Suppressor macrophage (primary cell): ENCODE results near the gene HNRNPAB.
A peak's percentile ranks its signal among the peaks of the same experiment; 100 is the strongest.
"Not testable (repeated sequence)": the region's sequence is repeated elsewhere in the genome, so short reads cannot be mapped to it uniquely, and the experiment has no call there.

ENCODE experiments used
- DNase-seq, 4 experiments: peaks; one replicate each; pipeline ENCODE4 v3.0.0-alpha.2; 2020 to 2022

Gene HNRNPAB

GRCh38 chr5:178212241-178213002 is 8.1 kb downstream of the HNRNPAB start:
- DNase-seq = no peak

GRCh38 chr5:178213003-178213461 is 8.7 kb downstream of the HNRNPAB start:
- DNase-seq = no peak

GRCh38 chr5:178213748-178214151 is 9.4 kb downstream of the HNRNPAB start:
- no peak for DNase-seq

- no peak for DNase-seq
Observed at GRCh38 chr5:178214160-178214803, 9.9 kb downstream of the HNRNPAB start.

- DNase-seq = peak in 1 of 4 experiments; percentile 30
Observed at GRCh38 chr5:178215280-178216002, 11.1 kb downstream of the HNRNPAB start.

GRCh38 chr5:178216088-178216534 is 11.8 kb downstream of the HNRNPAB start:
- DNase-seq = no peak

- no peak for DNase-seq
Observed at GRCh38 chr5:178216779-178217178, 12.4 kb downstream of the HNRNPAB start.

GRCh38 chr5:178218237-178218776 is 14.0 kb downstream of the HNRNPAB start:
- no peak for DNase-seq

GRCh38 chr5:178218827-178219226 is 14.5 kb downstream of the HNRNPAB start:
- no peak for DNase-seq

GRCh38 chr5:178221282-178221681 is 16.9 kb downstream of the HNRNPAB start:
- peak; percentile 66 to 86 (median 74) for DNase-seq

GRCh38 chr5:178221853-178222252 is 17.5 kb downstream of the HNRNPAB start:
- no peak for DNase-seq

GRCh38 chr5:178222292-178222691 is 18.0 kb downstream of the HNRNPAB start:
- no peak for DNase-seq

- no peak for DNase-seq
Observed at GRCh38 chr5:178223196-178223773, 19.0 kb downstream of the HNRNPAB start.

GRCh38 chr5:178223828-178224335 is 19.5 kb downstream of the HNRNPAB start:
- DNase-seq = no peak

- no peak for DNase-seq
Observed at GRCh38 chr5:178224403-178224802, 20.1 kb downstream of the HNRNPAB start.

GRCh38 chr5:178225174-178225573 is 20.8 kb downstream of the HNRNPAB start:
- no peak for DNase-seq

- no peak for DNase-seq
Observed at GRCh38 chr5:178227138-178227659, 22.9 kb downstream of the HNRNPAB start.

GRCh38 chr5:178227929-178228328 is 23.6 kb downstream of the HNRNPAB start:
- DNase-seq = no peak

- no peak for DNase-seq
Observed at GRCh38 chr5:178228609-178229008, 24.3 kb downstream of the HNRNPAB start.

- DNase-seq = not testable (repeated sequence)
Observed at GRCh38 chr5:178229111-178229510, 24.8 kb downstream of the HNRNPAB start.

GRCh38 chr5:178229861-178230260 is 25.5 kb downstream of the HNRNPAB start:
- DNase-seq = no peak
